ENCODE results near the gene COX4I1.

COX4I1 gene

GRCh38 chr16:85799497-85800320, at the start of gene COX4I1, which contains the start of gene EMC8:
Gene COX4I1, plus strand, starts transcription at chr16:85799695. Its CDS starts 1,511 bp downstream, at chr16:85801206.
Gene EMC8, minus strand, starts transcription at chr16:85799544. Its CDS starts 249 bp downstream, at chr16:85799295.
- TF ChIP-seq CTCF (IDR thresholded peaks at IDR 0.05; ENCODE audit: low read depth, low read length) = no peak
- DNase-seq (ENCODE audit: low read depth in 2 of 2) = peak; percentile 94 to 95
- peak within 1 kb of the TSS; percentile 75 to 92 for H3K4me3 ChIP-seq (replicated peaks in 1 of 2; ENCODE audit: low read depth in 2 of 2, low read length in 2 of 2)

- no peak for TF ChIP-seq CTCF (IDR thresholded peaks at IDR 0.05; ENCODE audit: low read depth, low read length)
- peak overlapping the region; percentile 59 to 62 for H3K4me3 ChIP-seq (replicated peaks in 1 of 2; ENCODE audit: low read depth in 2 of 2, low read length in 2 of 2)
- no peak for DNase-seq (ENCODE audit: low read depth in 2 of 2)
Measured at GRCh38 chr16:85749771-85750145, 49.7 kb upstream of the COX4I1 start.

- peak; percentile 52 to 75 for DNase-seq (ENCODE audit: low read depth in 2 of 2)
- TF ChIP-seq CTCF (IDR thresholded peaks at IDR 0.05; ENCODE audit: low read depth, low read length) = no peak
- H3K4me3 ChIP-seq (replicated peaks in 1 of 2; ENCODE audit: low read depth in 2 of 2, low read length in 2 of 2) = peak overlapping the region; percentile 59 to 62
Measured at GRCh38 chr16:85750146-85750826, 49.2 kb upstream of the COX4I1 start.

- DNase-seq (ENCODE audit: low read depth in 2 of 2) = peak; percentile 41 to 67
- TF ChIP-seq CTCF (IDR thresholded peaks at IDR 0.05; ENCODE audit: low read depth, low read length) = no peak
- peak within 1 kb of the TSS; percentile 59 to 62 for H3K4me3 ChIP-seq (replicated peaks in 1 of 2; ENCODE audit: low read depth in 2 of 2, low read length in 2 of 2)
Measured at GRCh38 chr16:85750827-85751697, 48.4 kb upstream of the COX4I1 start, which contains the start of gene C16orf74. Gene C16orf74, minus strand, starts transcription at chr16:85751096. Its CDS starts 15,879 bp downstream, at chr16:85735217.

- peak in 1 of 2 donors; percentile 62 for DNase-seq (ENCODE audit: low read depth in 2 of 2)
- no peak for TF ChIP-seq CTCF (IDR thresholded peaks at IDR 0.05; ENCODE audit: low read depth, low read length)
- peak overlapping the region in 1 of 2 donors; percentile 62 for H3K4me3 ChIP-seq (replicated peaks in 1 of 2; ENCODE audit: low read depth in 2 of 2, low read length in 2 of 2)
Measured at GRCh38 chr16:85751698-85752501, 47.6 kb upstream of the COX4I1 start.

Measured in cardiac fibroblast (primary cell).